MM.1S (cell line): ENCODE data around the gene BCKDK.
"Not testable (repeated sequence)": the region's sequence is repeated elsewhere in the genome, so short reads cannot be mapped to it uniquely, and the experiment has no call there.

Source experiments
- DNase-seq: peaks from one replicate; pipeline ENCODE4 v3.0.0-alpha.2; 2015
- H2AFZ ChIP-seq: fragments of 300-600 bp; sonication (generic); 2 replicates; pipeline ENCODE4 v1.6.0; 2016; ENCODE audit warnings: antibody characterized with exemption, low read length
- H3F3A ChIP-seq: fragments of 300-600 bp; sonication (generic); 2 replicates; pipeline ENCODE4 v1.6.1; 2016; ENCODE audit warnings: mild to moderate bottlenecking, antibody characterized with exemption, low read length, moderate library complexity, mixed read lengths; ENCODE audit not compliant: insufficient read depth
- H3K27ac ChIP-seq: fragments of 300-600 bp; sonication (generic); 2 replicates; pipeline ENCODE4 v1.5.1; 2016; ENCODE audit warnings: mild to moderate bottlenecking, low read length
- H3K27me3 ChIP-seq: fragments of 300-600 bp; sonication (generic); replicated peaks from 2 replicates; pipeline ENCODE4 v1.6.0; 2016; ENCODE audit warnings: low read length; ENCODE audit not compliant: insufficient read depth
- H3K36me3 ChIP-seq: fragments of 300-600 bp; sonication (generic); replicated peaks from 2 replicates; pipeline ENCODE4 v1.6.1; 2016; ENCODE audit warnings: mild to moderate bottlenecking, low read length, mixed read lengths; ENCODE audit not compliant: insufficient read depth
- H3K4me1 ChIP-seq: fragments of 300-600 bp; sonication (generic); 2 replicates; pipeline ENCODE4 v1.6.1; 2016; ENCODE audit warnings: low read length, mixed read lengths
- H3K4me2 ChIP-seq: fragments of 300-600 bp; sonication (generic); 2 replicates; pipeline ENCODE4 v1.6.0; 2016; ENCODE audit warnings: low read depth, low read length
- H3K4me3 ChIP-seq: fragments of 300-600 bp; sonication (generic); 2 replicates; pipeline ENCODE4 v1.5.1; 2016; ENCODE audit warnings: low read length, mixed read lengths
- H3K79me2 ChIP-seq: fragments of 300-600 bp; sonication (generic); 2 replicates; pipeline ENCODE4 v1.6.1; 2016; ENCODE audit warnings: mixed run types, low read length, mixed read lengths
- H3K9ac ChIP-seq: fragments of 300-600 bp; sonication (generic); 2 replicates; pipeline ENCODE4 v1.6.1; 2016; ENCODE audit warnings: low read length, mixed read lengths
- H3K9me2 ChIP-seq: fragments of 300-600 bp; sonication (generic); replicated peaks from 2 replicates; pipeline ENCODE4 v1.6.1; 2016; ENCODE audit warnings: mild to moderate bottlenecking, low read length, mixed read lengths; ENCODE audit not compliant: insufficient read depth
- H3K9me3 ChIP-seq: fragments of 300-600 bp; sonication (generic); replicated peaks from 2 replicates; pipeline ENCODE4 v1.6.1; 2016; ENCODE audit warnings: mild to moderate bottlenecking, low read length, mixed read lengths; ENCODE audit not compliant: insufficient read depth
- H4K20me1 ChIP-seq: fragments of 300-600 bp; sonication (generic); 2 replicates; pipeline ENCODE4 v1.6.1; 2016; ENCODE audit warnings: mild to moderate bottlenecking, low read length, moderate library complexity, mixed read lengths; ENCODE audit not compliant: insufficient read depth
- CTCF ChIP-seq: fragments of 300-600 bp; sonication (generic); IDR thresholded peaks from 2 replicates; pipeline ENCODE4 v1.5.1; 2016; ENCODE audit warnings: antibody characterized with exemption, low read length, mixed read lengths
- EZH2 ChIP-seq: fragments of 300-600 bp; sonication (generic); optimal IDR thresholded peaks from 2 replicates; pipeline ENCODE3; 2017; ENCODE audit warnings: low read depth, mild to moderate bottlenecking, antibody characterized with exemption, low read length, mixed read lengths
- EZH2phosphoT487 ChIP-seq: fragments of 300-600 bp; sonication (generic); IDR thresholded peaks from 2 replicates; pipeline ENCODE4 v1.6.1; 2018; ENCODE audit warnings: antibody characterized with exemption, low read length

BCKDK gene

GRCh38 chr16:31138621-31139578 is 30.7 kb downstream of the BCKDK start:
- H3K4me2 ChIP-seq, result no peak overlapping the region
- H3K9me3 ChIP-seq, result no peaks in the 10 kb centered on the region
- DNase-seq, result no peak
- H3K9me2 ChIP-seq, result no peaks in the 10 kb centered on the region
- no peaks in the 10 kb centered on the region for H3K79me2 ChIP-seq
- H3K27me3 ChIP-seq, result 0 out of 2 replicates have a peak, but pooled peaks cover 8% of the 10 kb centered on the region
- peaks cover 8% of the 10 kb centered on the region for H3K4me1 ChIP-seq
- no peak for TF ChIP-seq EZH2
- no peak for TF ChIP-seq CTCF
- TF ChIP-seq EZH2phosphoT487, result no peak
- no peaks in the 10 kb centered on the region for H3F3A ChIP-seq
- no peak overlapping the region for H3K9ac ChIP-seq
- H2AFZ ChIP-seq, result no peak overlapping the region
- no peaks in the 10 kb centered on the region for H3K36me3 ChIP-seq
- no peaks in the 10 kb centered on the region for H4K20me1 ChIP-seq
- no peak overlapping the region for H3K27ac ChIP-seq
- H3K4me3 ChIP-seq, result no peak overlapping the region

- H2AFZ ChIP-seq, result 0 out of 2 replicates have a peak overlapping the region, but pooled peaks have one; percentile 80
- not testable (repeated sequence) for H3K4me3 ChIP-seq, H3K4me1 ChIP-seq
Measured at GRCh38 chr16:31141071-31141469, 32.9 kb downstream of the BCKDK start.

GRCh38 chr16:31141489-31142108 is 33.4 kb downstream of the BCKDK start:
- Histone ChIP-seq H3K27ac (no peak overlapping the region; the same call in 1 of the 2 replicates), H3K9me2 (no peaks in the 10 kb centered on the region), H3K9ac (peak overlapping the region; percentile 10; the same call in 1 of the 2 replicates), H3K36me3 (no peaks in the 10 kb centered on the region), H3K27me3 (peaks cover 26% of the 10 kb centered on the region), H2AFZ (peak overlapping the region; percentile 80), H4K20me1 (no peaks in the 10 kb centered on the region), H3K79me2 (no peaks in the 10 kb centered on the region), H3F3A (no peaks in the 10 kb centered on the region), H3K4me3 (peak overlapping the region; percentile 39), H3K4me2 (peak overlapping the region; percentile 83), H3K4me1 (peaks cover 8% of the 10 kb centered on the region), H3K9me3 (no peaks in the 10 kb centered on the region)
- DNase-seq, result no peak
- no peak for TF ChIP-seq CTCF
- TF ChIP-seq EZH2phosphoT487, result no peak
- TF ChIP-seq EZH2, result no peak

More at GRCh38 chr16:31141071-31141469, 32.9 kb downstream of the BCKDK start:
- H3F3A ChIP-seq, H3K9me3 ChIP-seq, H4K20me1 ChIP-seq, H3K36me3 ChIP-seq, H3K79me2 ChIP-seq, H3K27ac ChIP-seq, H3K9ac ChIP-seq, H3K4me2 ChIP-seq, H3K9me2 ChIP-seq, DNase-seq: not testable (repeated sequence)
- H3K27me3 ChIP-seq, result peaks cover 21% of the 10 kb centered on the region
